HG03097 (cell line): ENCODE data around the gene PATL2.
A peak's percentile ranks its signal among the peaks of the same experiment; 100 is the strongest.
"Not testable (repeated sequence)": the region's sequence is repeated elsewhere in the genome, so short reads cannot be mapped to it uniquely, and the experiment has no call there.

ENCODE experiments used
- ATAC-seq: cut with Tn5 transposase; IDR thresholded peaks from one replicate; pipeline ENCODE4 v1.9.1; 2021; ENCODE audit not compliant: unreplicated experiment, low FRiP score

PATL2 gene

DNA sequence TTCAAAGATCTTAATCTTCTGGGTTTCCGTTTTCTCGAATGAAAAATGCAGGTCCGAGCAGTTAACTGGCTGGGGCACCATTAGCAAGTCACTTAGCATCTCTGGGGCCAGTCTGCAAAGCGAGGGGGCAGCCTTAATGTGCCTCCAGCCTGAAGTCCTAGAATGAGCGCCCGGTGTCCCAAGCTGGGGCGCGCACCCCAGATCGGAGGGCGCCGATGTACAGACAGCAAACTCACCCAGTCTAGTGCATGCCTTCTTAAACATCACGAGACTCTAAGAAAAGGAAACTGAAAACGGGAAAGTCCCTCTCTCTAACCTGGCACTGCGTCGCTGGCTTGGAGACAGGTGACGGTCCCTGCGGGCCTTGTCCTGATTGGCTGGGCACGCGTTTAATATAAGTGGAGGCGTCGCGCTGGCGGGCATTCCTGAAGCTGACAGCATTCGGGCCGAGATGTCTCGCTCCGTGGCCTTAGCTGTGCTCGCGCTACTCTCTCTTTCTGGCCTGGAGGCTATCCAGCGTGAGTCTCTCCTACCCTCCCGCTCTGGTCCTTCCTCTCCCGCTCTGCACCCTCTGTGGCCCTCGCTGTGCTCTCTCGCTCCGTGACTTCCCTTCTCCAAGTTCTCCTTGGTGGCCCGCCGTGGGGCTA lies at the start of gene PATL2, which contains the start of gene B2M:
PATL2 (minus strand) TSS at position 228 of the 647 bp plus-strand sequence. CDS start 34,833 bp downstream, outside the sequence.
B2M (plus strand) TSS at position 422 of the 647 bp plus-strand sequence; CDS start at position 452, 30 bp downstream.
- ATAC-seq, result peak; percentile 77

- ATAC-seq, result no peak
Observed at GRCh38 chr15:44753345-44753744, 42.2 kb upstream of the PATL2 start.

DNA sequence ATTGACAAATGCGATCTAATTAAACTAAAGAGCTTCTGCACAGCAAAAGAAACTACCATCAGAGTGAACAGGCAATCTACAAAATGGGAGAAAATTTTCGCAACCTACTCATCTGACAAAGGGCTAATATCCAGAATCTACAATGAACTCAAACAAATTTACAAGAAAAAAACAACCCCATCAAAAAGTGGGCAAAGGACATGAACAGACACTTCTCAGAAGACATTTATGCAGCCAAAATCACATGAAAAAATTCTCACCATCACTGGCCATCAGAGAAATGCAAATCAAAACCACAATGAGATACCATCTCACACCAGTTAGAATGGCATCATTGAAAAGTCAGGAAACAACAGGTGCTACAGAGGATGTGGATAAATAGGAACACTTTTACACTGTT lies 32.3 kb upstream of the PATL2 start:
- ATAC-seq, result not testable (repeated sequence)

- ATAC-seq, result not testable (repeated sequence)
Observed at GRCh38 chr15:44739222-44739847, 28.2 kb upstream of the PATL2 start.

DNA sequence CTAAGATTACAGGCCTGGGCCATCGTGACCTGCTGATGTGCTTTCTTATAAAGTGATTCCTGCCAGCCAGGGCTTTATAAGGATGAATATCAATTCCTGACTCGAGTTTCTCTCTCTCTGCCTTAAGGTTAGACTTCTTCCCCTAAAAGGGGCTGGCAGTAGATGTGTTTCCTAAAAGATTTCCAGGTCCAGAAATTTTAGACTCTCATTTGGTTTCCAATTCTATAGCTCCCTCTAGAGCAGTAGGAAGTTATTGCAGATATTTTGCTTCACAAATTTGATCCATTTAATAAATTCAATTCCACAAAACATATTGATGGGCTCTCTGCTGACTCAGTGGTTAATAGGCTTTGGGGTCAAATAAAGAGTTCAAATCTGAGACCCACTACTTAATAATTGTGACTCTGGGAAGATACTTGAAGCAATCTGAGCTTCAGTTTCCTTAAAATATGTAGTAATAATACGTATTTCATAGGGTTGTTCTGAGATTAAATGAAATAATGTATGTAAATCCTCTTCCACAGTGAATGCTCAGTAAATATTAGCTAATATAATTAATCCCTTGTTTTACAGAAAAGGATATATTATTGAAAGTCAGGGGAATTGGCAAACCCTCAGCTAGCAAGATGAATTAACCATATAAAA lies 27.3 kb upstream of the PATL2 start:
- no peak for ATAC-seq

DNA sequence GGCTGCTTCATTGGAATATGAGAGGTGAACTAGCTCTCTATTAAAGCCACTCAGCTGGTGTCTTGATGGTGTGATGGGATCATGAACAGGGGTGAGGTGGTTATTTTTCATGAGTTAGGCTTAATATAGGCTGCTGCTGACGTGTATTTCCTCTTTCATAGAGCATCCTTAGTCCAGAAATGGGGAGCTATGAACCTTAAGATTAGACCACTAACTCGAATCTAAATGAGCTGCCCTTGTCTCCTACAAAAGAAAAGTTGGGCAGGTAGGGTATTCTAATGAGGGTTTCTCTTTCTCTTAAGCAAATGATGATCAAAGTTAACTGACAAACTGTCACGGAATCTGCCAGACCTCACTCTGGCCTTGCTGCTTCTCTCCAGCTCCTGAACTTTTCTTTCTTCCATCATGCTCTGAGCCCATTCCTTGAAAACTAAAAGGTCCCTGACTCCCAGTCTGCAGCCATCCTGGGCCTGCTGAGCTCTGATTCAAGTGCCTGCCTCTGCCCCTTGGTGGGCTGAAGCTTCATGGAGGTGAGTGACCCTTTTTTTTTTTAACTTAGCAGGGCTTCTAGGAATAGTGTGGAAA lies 25.1 kb upstream of the PATL2 start, which contains the start of gene TRIM69:
TRIM69 (plus strand) TSS at position 348 of the 585 bp plus-strand sequence; CDS start at position 525, 177 bp downstream.
- no peak for ATAC-seq

DNA sequence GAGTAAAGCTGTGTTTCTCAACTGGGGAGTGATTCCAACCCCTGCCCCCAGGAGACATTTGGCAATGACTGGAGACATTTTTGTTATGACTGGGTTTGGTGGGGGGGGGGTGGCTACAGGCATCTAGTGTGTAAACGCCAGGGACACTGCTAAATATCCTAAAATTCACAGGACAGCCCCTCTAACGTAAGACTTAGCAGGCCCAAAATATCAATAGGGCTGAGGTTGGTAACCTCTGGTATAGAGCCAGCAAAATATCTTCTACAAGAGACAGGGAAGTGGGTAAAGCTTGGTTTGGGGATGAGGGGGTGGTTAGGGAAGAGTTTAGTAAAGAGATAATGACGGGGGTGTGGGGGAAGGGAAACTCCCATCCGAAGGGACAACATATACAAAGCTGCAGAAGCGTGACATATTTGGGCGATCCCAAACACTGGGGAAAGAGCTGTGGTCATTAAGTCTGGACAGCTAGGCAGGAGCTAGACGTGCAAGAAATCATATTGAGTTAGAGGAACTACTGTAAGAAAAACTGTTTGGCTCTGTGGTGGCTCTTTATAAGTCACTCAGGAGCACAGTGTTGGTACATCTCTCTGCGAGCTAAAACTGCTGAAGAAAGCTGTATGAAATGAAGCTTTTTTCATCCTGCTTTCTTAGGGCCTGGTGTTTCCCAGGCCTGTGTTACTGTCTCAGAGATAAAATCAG lies 24.5 kb upstream of the PATL2 start:
- ATAC-seq, result no peak

DNA sequence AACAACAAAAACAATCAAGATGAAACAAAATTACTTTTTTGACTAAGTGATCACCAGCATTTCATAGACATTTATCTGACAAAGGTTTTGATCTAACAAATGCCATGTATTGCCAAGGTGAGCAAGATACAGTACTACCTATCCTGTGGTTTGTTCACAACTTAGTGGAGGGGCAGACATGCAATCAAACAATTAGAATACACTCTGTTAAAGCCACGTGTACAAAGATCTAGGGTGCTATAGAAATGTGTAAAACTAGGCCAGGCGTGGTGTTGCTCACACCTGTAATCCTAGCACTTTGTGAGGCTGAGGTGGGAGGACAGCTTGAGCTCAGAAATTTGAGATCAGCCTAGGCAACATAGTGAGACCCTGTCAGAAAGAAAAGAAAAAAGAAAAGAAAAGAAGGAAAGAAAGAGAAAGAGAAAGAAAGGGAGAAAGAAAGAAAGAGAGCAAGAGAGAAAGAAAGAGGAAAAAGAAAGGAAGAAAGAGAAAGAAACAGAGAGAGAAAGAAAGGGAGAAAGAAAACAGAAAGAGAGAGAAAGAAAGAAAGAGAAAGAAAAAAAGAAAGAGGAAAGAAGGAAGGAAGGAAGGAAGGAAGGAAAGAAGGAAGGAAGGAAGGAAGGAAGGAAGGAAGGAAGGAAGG lies 23.8 kb upstream of the PATL2 start:
- no peak for ATAC-seq

- ATAC-seq, result no peak
Observed at GRCh38 chr15:44729408-44730127, 18.4 kb upstream of the PATL2 start.

GRCh38 chr15:44728576-44729407 lies 17.7 kb upstream of the PATL2 start:
- ATAC-seq, result peak; percentile 74

DNA sequence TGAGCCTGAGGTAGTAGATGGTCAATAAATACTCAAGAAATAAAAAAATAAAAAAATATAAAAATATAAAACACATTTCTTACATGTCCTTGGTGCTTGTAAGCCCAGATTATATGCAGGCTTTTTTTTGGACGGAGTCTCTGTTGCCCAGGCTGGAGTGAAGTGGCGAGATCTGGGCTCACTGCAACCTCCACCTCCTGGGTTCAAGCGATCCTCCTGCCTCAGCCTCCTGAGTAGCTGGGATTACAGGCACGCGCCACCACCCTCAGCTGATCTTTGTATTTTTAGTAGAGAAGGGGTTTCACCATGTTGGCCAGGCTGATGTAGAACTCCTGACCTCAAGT lies 17.1 kb upstream of the PATL2 start:
- not testable (repeated sequence) for ATAC-seq

- ATAC-seq, result no peak
Observed at GRCh38 chr15:44727485-44728231, 16.5 kb upstream of the PATL2 start.

- peak; percentile 38 for ATAC-seq
Observed at GRCh38 chr15:44726568-44727484, 15.7 kb upstream of the PATL2 start.

DNA sequence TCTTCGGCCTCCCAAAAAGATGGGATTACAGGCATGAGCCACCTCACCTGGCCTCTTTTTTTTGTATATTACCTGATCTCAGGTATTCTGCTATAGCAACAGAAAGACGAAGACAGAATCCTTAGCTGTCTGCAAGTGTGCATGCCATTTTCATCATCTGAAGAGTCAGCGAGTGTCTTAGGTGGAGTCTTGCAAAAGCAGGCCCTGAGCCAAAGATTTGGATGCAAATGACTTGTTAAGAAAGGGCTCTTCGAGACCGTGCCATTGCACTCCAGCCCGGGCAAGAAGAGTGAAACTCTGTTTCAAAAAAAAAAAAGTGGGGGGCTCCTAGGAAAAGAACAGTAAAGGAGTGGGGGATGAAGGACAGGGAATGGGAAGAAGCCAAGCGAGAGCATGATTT lies 15.0 kb upstream of the PATL2 start:
- ATAC-seq, result no peak

- no peak for ATAC-seq
Observed at GRCh38 chr15:44722011-44722410, 10.9 kb upstream of the PATL2 start.

GRCh38 chr15:44720460-44721176 lies 9.5 kb upstream of the PATL2 start:
- no peak for ATAC-seq
